ENCODE data around the gene LDLRAP1.

DNA sequence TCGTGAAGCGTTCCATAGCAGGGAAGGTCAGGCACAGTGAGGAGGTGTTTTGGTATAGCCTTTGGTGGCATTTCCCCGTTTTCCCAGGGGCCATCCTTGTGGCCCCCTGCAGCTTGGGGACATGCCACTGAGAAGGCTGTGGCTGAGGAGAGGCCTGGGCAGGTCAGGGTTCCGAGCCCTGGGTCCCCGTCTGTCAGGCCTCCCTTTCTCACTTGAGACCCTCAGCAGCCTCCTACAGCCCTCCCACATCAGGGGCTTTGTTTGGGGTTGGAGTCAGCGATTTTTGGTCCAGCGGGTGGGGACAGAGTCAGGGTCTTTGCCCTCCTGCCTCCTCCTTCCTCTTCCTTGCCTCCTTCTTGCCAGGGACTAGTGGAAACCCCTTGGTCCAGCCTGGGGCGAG, 22.2 kb downstream of the LDLRAP1 start:
- TF ChIP-seq, protein P1, sequence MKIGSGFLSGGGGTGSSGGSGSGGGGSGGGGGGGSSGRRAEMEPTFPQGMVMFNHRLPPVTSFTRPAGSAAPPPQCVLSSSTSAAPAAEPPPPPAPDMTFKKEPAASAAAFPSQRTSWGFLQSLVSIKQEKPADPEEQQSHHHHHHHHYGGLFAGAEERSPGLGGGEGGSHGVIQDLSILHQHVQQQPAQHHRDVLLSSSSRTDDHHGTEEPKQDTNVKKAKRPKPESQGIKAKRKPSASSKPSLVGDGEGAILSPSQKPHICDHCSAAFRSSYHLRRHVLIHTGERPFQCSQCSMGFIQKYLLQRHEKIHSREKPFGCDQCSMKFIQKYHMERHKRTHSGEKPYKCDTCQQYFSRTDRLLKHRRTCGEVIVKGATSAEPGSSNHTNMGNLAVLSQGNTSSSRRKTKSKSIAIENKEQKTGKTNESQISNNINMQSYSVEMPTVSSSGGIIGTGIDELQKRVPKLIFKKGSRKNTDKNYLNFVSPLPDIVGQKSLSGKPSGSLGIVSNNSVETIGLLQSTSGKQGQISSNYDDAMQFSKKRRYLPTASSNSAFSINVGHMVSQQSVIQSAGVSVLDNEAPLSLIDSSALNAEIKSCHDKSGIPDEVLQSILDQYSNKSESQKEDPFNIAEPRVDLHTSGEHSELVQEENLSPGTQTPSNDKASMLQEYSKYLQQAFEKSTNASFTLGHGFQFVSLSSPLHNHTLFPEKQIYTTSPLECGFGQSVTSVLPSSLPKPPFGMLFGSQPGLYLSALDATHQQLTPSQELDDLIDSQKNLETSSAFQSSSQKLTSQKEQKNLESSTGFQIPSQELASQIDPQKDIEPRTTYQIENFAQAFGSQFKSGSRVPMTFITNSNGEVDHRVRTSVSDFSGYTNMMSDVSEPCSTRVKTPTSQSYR (CRISPR knock-in tag; IDR thresholded peaks at IDR 0.05) = no peak
- TF ChIP-seq, protein P2, sequence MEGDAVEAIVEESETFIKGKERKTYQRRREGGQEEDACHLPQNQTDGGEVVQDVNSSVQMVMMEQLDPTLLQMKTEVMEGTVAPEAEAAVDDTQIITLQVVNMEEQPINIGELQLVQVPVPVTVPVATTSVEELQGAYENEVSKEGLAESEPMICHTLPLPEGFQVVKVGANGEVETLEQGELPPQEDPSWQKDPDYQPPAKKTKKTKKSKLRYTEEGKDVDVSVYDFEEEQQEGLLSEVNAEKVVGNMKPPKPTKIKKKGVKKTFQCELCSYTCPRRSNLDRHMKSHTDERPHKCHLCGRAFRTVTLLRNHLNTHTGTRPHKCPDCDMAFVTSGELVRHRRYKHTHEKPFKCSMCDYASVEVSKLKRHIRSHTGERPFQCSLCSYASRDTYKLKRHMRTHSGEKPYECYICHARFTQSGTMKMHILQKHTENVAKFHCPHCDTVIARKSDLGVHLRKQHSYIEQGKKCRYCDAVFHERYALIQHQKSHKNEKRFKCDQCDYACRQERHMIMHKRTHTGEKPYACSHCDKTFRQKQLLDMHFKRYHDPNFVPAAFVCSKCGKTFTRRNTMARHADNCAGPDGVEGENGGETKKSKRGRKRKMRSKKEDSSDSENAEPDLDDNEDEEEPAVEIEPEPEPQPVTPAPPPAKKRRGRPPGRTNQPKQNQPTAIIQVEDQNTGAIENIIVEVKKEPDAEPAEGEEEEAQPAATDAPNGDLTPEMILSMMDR (IDR thresholded peaks at IDR 0.05) = no peak
- TF ChIP-seq JUN (CRISPR knock-in tag; IDR thresholded peaks at IDR 0.05) = no peak
- TF ChIP-seq CREB1 (CRISPR knock-in tag; IDR thresholded peaks at IDR 0.05) = no peak
- TF ChIP-seq KAT7 (CRISPR knock-in tag; IDR thresholded peaks at IDR 0.05; ENCODE audit: borderline replicate concordance) = no peak
- TF ChIP-seq CBFB (CRISPR knock-in tag; IDR thresholded peaks at IDR 0.05; ENCODE audit: low read depth) = no peak
- TF ChIP-seq, protein P3, sequence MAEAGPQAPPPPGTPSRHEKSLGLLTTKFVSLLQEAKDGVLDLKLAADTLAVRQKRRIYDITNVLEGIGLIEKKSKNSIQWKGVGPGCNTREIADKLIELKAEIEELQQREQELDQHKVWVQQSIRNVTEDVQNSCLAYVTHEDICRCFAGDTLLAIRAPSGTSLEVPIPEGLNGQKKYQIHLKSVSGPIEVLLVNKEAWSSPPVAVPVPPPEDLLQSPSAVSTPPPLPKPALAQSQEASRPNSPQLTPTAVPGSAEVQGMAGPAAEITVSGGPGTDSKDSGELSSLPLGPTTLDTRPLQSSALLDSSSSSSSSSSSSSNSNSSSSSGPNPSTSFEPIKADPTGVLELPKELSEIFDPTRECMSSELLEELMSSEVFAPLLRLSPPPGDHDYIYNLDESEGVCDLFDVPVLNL (CRISPR knock-in tag; IDR thresholded peaks at IDR 0.05; ENCODE audit: borderline replicate concordance, low read depth) = no peak
- no peak for TF ChIP-seq SMAD4 (CRISPR knock-in tag; IDR thresholded peaks at IDR 0.05)
- TF ChIP-seq USF2 (CRISPR knock-in tag; IDR thresholded peaks at IDR 0.05) = no peak
- TF ChIP-seq ZNF232 (CRISPR knock-in tag; IDR thresholded peaks at IDR 0.05) = no peak
- TF ChIP-seq, protein P4, sequence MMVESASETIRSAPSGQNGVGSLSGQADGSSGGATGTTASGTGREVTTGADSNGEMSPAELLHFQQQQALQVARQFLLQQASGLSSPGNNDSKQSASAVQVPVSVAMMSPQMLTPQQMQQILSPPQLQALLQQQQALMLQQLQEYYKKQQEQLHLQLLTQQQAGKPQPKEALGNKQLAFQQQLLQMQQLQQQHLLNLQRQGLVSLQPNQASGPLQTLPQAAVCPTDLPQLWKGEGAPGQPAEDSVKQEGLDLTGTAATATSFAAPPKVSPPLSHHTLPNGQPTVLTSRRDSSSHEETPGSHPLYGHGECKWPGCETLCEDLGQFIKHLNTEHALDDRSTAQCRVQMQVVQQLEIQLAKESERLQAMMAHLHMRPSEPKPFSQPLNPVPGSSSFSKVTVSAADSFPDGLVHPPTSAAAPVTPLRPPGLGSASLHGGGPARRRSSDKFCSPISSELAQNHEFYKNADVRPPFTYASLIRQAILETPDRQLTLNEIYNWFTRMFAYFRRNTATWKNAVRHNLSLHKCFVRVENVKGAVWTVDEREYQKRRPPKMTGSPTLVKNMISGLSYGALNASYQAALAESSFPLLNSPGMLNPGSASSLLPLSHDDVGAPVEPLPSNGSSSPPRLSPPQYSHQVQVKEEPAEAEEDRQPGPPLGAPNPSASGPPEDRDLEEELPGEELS (CRISPR knock-in tag; IDR thresholded peaks at IDR 0.05) = no peak
- no peak for TF ChIP-seq FOXP1 (CRISPR knock-in tag; IDR thresholded peaks at IDR 0.05; ENCODE audit: borderline replicate concordance)
- no peak for TF ChIP-seq ATF1 (CRISPR knock-in tag; IDR thresholded peaks at IDR 0.05)
- TF ChIP-seq, protein P5, sequence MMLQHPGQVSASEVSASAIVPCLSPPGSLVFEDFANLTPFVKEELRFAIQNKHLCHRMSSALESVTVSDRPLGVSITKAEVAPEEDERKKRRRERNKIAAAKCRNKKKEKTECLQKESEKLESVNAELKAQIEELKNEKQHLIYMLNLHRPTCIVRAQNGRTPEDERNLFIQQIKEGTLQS (CRISPR knock-in tag; conservative IDR thresholded peaks at IDR 0.05) = no peak

Measured in WTC11 (cell line).